ENCODE data around the gene MAS1L. TPM values are rescaled to one million over a fixed set of nuclear protein-coding genes. Genes with fewer than 3 reads are reported as not detected.

Gene MAS1L
- total RNA-seq, 3 donors from 2014 or later: 1.0 TPM; not detected in 2

DNA sequence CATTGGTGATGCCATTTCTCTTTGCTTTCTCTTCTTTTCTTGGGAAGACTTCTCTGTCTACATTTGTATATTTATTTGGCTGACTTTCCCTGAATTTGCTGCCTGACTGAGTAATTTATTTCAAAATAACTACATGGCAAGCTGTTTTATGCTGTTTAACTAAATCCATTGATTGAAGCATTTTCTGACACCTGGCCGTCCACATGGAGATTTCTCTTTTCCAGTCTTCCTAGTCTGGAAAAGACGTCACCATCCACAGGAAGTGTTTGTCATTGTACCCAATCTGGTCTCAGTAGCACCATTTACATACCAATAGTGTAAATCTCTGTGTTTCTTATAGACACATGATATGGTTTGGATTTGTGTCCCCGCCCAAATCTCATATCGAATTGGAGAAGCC is 9.2 kb upstream of the MAS1L start:
- no peaks in the 10 kb centered on the region for H3K9me3 ChIP-seq
- no peaks in the 10 kb centered on the region for H3K36me3 ChIP-seq (ENCODE audit: low read depth)
- DNase-seq (no peak), ATAC-seq (no peak)
- intact Hi-C loops (cut with DNase I, micrococcal nuclease): no loop called here
- H3K4me1 ChIP-seq (ENCODE audit: low read depth): no peaks in the 10 kb centered on the region
- no peak overlapping the region for H3K4me3 ChIP-seq
- TF ChIP-seq, protein P1, sequence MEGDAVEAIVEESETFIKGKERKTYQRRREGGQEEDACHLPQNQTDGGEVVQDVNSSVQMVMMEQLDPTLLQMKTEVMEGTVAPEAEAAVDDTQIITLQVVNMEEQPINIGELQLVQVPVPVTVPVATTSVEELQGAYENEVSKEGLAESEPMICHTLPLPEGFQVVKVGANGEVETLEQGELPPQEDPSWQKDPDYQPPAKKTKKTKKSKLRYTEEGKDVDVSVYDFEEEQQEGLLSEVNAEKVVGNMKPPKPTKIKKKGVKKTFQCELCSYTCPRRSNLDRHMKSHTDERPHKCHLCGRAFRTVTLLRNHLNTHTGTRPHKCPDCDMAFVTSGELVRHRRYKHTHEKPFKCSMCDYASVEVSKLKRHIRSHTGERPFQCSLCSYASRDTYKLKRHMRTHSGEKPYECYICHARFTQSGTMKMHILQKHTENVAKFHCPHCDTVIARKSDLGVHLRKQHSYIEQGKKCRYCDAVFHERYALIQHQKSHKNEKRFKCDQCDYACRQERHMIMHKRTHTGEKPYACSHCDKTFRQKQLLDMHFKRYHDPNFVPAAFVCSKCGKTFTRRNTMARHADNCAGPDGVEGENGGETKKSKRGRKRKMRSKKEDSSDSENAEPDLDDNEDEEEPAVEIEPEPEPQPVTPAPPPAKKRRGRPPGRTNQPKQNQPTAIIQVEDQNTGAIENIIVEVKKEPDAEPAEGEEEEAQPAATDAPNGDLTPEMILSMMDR (IDR thresholded peaks at IDR 0.05): no peak

DNA sequence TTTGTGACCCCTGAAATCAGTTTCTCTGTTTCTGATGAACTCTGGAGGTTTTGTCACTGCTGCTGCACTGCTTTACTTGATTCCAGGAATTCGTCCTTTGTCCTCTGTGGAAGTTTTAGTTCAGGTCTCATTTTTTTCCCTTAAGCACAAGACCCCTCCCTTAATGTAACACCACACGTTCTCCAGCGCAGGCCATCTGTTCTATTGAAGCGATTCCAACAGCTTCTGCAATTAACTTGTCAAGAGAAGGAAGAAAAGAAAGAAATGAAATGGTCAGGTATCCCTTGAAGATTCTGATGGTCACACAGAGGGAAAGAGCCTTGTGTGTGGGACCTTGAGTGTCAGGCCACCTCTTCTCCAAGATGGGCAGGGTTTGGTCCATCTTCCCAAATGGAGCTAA is 7.8 kb upstream of the MAS1L start:
- intact Hi-C loops (cut with DNase I, micrococcal nuclease): no loop called here
- DNase-seq (no peak), ATAC-seq (no peak)
- Histone ChIP-seq H3K36me3 (ENCODE audit: low read depth) (no peaks in the 10 kb centered on the region), H3K4me3 (no peak overlapping the region), H3K4me1 (ENCODE audit: low read depth) (no peaks in the 10 kb centered on the region), H3K9me3 (no peaks in the 10 kb centered on the region)
- TF ChIP-seq, protein P1 (IDR thresholded peaks at IDR 0.05): no peak

DNA sequence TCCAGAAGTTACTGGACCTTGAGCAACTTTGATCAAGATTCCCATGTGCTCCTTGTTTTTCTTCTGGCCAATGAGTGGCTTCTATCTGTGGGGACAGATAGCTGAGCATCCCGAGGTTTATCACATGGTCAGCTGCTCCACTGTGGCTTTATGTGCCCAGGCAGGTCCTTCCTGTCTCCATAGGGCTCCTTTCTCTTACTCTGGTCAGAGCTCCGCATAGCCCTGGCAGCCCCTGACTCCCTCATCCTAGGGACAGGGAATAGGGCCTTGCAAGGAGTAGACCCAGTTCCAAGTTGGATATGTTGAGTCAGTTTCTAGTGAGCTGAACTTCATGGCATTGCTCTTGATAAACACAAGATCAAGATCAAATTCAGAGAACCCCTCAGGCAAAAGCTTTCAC is 6.4 kb upstream of the MAS1L start:
- no peak for ATAC-seq
- Histone ChIP-seq H3K9me3 (no peaks in the 10 kb centered on the region), H3K4me1 (ENCODE audit: low read depth) (no peaks in the 10 kb centered on the region), H3K36me3 (ENCODE audit: low read depth) (no peaks in the 10 kb centered on the region), H3K4me3 (no peak overlapping the region)
- intact Hi-C loops (cut with DNase I, micrococcal nuclease): no loop called here
- TF ChIP-seq, protein P1 (IDR thresholded peaks at IDR 0.05): no peak
- DNase-seq: no peak

DNA sequence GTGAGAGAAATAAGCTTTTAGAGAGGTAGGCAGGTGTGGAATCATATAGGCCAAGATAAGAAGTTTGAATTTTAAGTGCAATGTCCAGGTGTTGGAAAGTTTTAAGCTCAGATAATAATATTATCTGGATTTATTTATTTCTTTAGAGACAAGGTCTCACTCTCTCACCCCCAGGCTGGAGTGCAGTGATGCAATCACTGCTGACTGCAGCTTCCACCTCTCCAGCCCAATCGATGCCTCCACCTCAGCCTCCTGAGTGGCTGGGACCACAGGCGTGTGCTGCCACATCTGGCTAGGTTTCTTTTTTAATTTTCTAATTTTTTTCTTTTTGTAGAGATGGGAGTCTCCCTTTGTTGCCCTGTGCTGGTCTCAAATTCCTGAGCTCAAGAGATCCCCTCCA is 5.5 kb upstream of the MAS1L start:
- Histone ChIP-seq H3K4me3 (no peak overlapping the region), H3K36me3 (ENCODE audit: low read depth) (no peaks in the 10 kb centered on the region), H3K9me3 (no peaks in the 10 kb centered on the region), H3K4me1 (ENCODE audit: low read depth) (no peaks in the 10 kb centered on the region)
- ATAC-seq: no peak
- intact Hi-C loops (cut with DNase I, micrococcal nuclease): no loop called here
- TF ChIP-seq, protein P1 (IDR thresholded peaks at IDR 0.05): no peak
- no peak for DNase-seq

DNA sequence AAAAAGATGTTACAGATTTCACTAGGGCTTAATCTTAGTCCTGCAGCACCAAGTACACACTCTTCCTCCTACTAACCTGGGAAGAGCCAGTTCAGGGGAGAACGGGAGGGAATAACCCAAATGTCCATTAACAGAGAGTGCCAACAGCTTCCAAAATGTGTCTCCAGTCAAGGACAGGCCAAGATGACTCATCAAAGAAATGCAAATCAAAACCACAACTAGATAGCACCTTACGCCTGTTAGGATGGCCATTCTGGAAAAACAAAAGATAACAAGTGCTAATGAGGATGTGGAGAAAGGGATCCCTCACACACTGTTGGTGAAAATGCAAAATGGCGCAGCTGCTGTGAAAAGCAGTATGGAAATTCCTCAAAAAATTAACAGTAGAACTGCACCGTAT is 3.8 kb upstream of the MAS1L start:
- H3K9me3 ChIP-seq: no peaks in the 10 kb centered on the region
- H3K36me3 ChIP-seq (ENCODE audit: low read depth): no peaks in the 10 kb centered on the region
- DNase-seq (no peak), ATAC-seq (no peak)
- no peaks in the 10 kb centered on the region for H3K4me1 ChIP-seq (ENCODE audit: low read depth)
- intact Hi-C loops (cut with DNase I, micrococcal nuclease): no loop called here
- H3K4me3 ChIP-seq: no peak overlapping the region
- TF ChIP-seq, protein P1 (IDR thresholded peaks at IDR 0.05): no peak

DNA sequence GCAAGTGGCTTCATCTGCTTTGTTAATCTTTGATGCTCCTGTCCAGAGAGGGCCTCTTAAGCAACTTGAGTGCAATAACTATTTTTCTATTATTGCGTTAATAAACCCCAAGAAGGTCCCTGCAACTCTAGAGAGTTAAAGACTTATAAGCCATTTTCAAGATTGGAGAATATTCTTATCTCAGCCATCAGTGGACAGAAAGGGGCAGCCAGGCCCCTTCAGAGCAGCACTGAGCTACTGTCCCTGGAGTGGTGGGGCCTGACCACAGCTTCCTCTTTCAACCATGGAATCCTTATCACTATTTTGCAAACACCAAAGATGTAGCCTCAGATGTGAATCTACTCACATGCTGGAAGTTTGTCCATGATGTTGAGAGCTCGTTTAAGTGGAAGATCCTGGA is 2.8 kb upstream of the MAS1L start:
- DNase-seq (no peak), ATAC-seq (no peak)
- Histone ChIP-seq H3K36me3 (ENCODE audit: low read depth) (no peaks in the 10 kb centered on the region), H3K4me3 (no peak overlapping the region), H3K9me3 (no peaks in the 10 kb centered on the region), H3K4me1 (ENCODE audit: low read depth) (no peaks in the 10 kb centered on the region)
- intact Hi-C loops (cut with DNase I, micrococcal nuclease): no loop called here
- TF ChIP-seq, protein P1 (IDR thresholded peaks at IDR 0.05): no peak

Data from mucosa of descending colon (tissue), 3 donors.